Stimulated activated naive CD8-positive, alpha-beta T cell treated with anti-CD3 and anti-CD28 coated beads, Interleukin-15, Interleukin-2, amounts not matched to agents 100 ng/mL and 50 ng/mL, for 24 hours (primary cell): ENCODE results near the gene PTBP2.

Experiments used
- H3K27ac Mint-ChIP-seq: one replicate; pipeline ENCODE4 v1.8.0; 2021; ENCODE audit warnings: mild to moderate bottlenecking, mixed read lengths
- H3K27me3 Mint-ChIP-seq: one replicate; pipeline ENCODE4 v1.8.0; 2021; ENCODE audit warnings: mixed read lengths
- H3K36me3 Mint-ChIP-seq: one replicate; pipeline ENCODE4 v1.8.0; 2021; ENCODE audit warnings: low read depth, mixed read lengths
- H3K4me1 Mint-ChIP-seq: one replicate; pipeline ENCODE4 v1.8.0; 2021; ENCODE audit warnings: low read depth, mixed read lengths
- H3K4me3 Mint-ChIP-seq: one replicate; pipeline ENCODE4 v1.8.0; 2021; ENCODE audit warnings: mild to moderate bottlenecking, mixed read lengths
- H3K9me3 Mint-ChIP-seq: one replicate; pipeline ENCODE4 v1.8.0; 2021; ENCODE audit warnings: mixed read lengths

The PTBP2 gene

DNA sequence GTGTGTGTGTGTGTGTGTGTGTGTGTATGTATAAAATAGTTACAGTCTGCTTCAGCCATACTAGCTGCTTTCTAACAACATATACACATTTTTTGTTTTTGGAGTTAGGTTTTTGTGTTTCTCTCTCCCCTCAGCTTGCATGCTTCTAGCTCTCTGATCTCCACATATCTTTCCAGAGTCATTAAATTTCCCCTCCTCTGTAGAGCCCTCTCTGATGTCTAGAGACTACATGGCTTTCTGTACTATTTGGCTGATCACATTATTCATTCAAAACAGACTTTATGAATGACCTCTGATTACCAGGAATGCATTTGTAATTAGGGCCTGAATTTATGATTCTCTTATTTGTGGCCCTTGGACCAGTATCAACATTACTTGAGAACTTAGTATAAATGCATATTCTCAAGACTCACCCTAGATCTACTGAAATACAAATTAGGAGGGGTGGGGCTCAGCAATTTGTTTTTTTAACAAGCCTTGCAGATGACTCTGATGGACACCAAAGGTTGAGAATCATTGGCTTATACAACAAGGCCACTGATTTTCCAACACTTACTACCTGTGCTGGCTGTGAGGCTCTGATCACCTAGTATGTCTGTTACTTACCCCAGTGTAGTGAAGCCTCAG, 104.5 kb downstream of the PTBP2 start:
- Mint-ChIP-seq H3K27ac (no peak overlapping the region), H3K9me3 (no peaks in the 10 kb centered on the region), H3K4me3 (no peak overlapping the region), H3K27me3 (no peaks in the 10 kb centered on the region), H3K36me3 (peaks cover 11% of the 10 kb centered on the region), H3K4me1 (no peaks in the 10 kb centered on the region)

DNA sequence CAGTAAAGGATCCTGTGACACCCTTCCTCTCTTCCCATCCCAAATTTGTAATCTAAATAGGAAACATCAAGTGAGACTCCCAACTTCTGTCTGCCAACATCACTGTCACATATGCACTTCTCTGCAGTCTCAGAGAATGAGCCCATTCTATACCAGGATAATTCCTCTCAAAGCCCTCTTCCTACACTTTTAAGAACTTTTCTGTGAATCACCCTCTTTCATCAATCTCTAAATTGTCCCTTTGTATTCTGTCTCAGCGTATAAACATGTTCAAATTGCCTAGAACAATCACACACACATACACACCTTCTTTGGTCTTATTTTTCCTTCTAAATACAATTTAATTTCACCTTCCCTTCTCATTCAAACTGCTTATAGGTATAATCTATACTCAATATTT, 111.8 kb downstream of the PTBP2 start:
- Mint-ChIP-seq H3K4me3 (no peak overlapping the region), H3K9me3 (no peaks in the 10 kb centered on the region), H3K27ac (no peak overlapping the region), H3K27me3 (no peaks in the 10 kb centered on the region), H3K4me1 (no peaks in the 10 kb centered on the region), H3K36me3 (no peaks in the 10 kb centered on the region)

DNA sequence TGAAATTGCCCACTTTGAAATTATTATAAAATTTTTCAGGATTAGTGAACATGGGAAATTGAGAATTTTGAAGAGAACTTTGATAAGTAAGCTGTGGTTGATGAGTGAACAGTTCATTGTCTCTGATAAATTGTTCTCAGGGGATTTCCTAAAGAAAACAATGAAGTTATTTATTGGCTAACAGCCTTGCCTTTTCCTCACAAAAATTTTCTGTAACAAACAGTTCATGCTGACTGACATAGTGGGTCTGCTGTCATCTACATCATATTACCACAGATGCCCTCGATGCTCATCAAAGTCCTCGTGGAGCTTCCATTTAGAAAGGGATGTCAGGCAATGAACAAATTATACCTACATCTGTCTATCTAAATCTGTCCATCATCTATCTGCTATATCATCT, 113.4 kb downstream of the PTBP2 start:
- Mint-ChIP-seq H3K4me1 (no peaks in the 10 kb centered on the region), H3K27ac (no peak overlapping the region), H3K27me3 (no peaks in the 10 kb centered on the region), H3K9me3 (no peaks in the 10 kb centered on the region), H3K4me3 (no peak overlapping the region), H3K36me3 (no peaks in the 10 kb centered on the region)

DNA sequence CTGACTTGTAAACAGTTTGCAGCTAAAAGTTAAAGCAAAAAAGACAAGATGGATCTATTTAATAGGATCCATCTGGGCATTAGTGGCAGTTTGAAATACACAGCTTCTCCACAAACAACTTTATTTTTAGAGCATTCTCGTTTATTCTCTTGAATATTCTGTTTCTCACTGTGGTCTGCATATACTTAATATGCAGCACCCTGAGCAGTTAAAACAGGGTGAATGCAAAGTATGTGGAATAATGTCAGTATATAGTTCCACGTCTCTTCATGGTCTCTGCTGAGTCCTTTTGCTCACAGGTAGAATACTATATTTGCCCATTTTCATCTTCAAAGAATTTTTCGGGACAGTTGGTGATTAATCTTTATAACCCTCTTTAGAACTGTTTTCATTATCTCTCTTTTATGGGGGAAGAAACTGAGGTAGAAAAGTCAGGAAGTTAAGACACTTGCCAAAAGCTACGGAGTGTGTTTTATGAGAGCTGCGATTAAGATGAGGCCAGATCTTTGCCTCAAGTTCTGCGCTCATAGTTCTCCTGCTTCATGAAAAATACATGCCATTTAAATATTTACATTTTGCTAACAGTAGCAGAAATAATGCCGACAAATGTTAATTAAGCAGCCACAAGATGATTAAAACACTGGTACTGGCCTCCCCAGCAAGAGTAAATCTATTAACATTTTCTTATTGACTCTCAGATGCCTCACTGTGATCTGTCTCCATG, 115.6 kb downstream of the PTBP2 start:
- no peaks in the 10 kb centered on the region for H3K36me3 Mint-ChIP-seq
- H3K27ac Mint-ChIP-seq = no peak overlapping the region
- H3K27me3 Mint-ChIP-seq = no peaks in the 10 kb centered on the region
- H3K9me3 Mint-ChIP-seq = no peaks in the 10 kb centered on the region
- no peak overlapping the region for H3K4me3 Mint-ChIP-seq
- H3K4me1 Mint-ChIP-seq = no peaks in the 10 kb centered on the region

DNA sequence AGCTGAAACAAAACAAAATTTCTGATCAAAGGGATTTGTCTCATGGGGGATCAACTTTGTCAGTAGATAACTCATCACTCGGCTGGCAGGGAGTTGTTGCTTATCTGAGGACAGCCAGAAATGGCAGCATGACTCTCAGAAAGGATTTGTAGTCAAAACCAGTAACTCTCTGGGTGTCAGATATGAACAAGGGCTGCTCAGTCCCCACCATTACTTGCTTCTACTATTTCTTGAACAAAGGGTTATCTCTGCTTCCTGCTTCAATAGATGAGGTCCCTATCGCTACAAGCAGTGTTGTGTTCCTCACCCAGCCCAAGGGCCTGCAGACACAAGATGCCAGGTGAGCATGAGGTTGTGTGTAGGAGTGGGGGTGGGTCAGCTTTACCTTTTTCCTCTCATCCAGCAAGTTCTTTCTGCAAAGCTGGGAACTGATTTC, 116.2 kb downstream of the PTBP2 start:
- Mint-ChIP-seq H3K36me3 (no peaks in the 10 kb centered on the region), H3K27me3 (no peaks in the 10 kb centered on the region), H3K4me3 (no peak overlapping the region), H3K27ac (no peak overlapping the region), H3K4me1 (no peaks in the 10 kb centered on the region), H3K9me3 (no peaks in the 10 kb centered on the region)

DNA sequence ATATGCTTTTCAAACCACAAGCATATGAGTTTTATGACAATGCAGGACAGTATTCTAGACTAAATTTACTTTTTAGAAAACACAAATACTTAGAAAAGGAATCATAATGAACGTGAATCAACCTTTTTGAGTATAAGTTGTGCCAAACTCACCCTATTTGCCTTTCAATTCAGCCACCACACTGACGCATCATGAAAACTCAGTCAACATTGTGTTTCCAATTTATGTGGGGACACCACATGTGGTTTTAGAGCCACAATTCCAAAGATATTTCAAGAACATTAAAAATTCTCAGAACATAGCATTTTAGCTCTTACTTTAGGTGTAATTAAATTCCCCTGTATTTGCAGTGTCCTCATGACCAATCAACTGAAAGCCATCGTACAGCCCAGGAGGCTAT, 118.8 kb downstream of the PTBP2 start:
- no peaks in the 10 kb centered on the region for H3K36me3 Mint-ChIP-seq
- H3K4me3 Mint-ChIP-seq = no peak overlapping the region

DNA sequence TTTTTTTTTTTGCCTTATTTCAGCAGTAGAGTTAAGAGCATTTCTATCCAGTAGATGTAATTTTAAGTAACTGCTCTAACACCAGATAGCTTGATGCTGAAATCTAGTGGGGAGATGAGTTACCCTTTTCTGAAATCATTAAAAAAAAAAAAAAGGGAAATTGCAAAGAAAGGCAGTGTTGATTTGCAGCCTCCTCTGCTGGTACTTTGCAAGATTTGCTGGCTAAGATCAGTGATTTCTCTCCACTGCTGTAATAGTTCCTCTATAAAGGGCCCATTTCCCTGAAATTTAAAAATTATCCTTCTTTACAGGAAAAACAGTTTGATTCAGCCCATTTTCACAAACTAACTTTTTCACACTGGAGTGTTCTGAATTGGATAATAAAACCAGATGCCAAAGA, 120.6 kb downstream of the PTBP2 start:
- no peak overlapping the region for H3K27ac Mint-ChIP-seq
- H3K4me3 Mint-ChIP-seq = no peak overlapping the region
- H3K27me3 Mint-ChIP-seq = no peaks in the 10 kb centered on the region
- H3K4me1 Mint-ChIP-seq = no peaks in the 10 kb centered on the region
- no peaks in the 10 kb centered on the region for H3K9me3 Mint-ChIP-seq
- no peaks in the 10 kb centered on the region for H3K36me3 Mint-ChIP-seq

More for the DNA sequence above, 118.8 kb downstream of the PTBP2 start:
- Mint-ChIP-seq H3K27ac (no peak overlapping the region), H3K4me1 (no peaks in the 10 kb centered on the region), H3K27me3 (no peaks in the 10 kb centered on the region), H3K9me3 (no peaks in the 10 kb centered on the region)

DNA sequence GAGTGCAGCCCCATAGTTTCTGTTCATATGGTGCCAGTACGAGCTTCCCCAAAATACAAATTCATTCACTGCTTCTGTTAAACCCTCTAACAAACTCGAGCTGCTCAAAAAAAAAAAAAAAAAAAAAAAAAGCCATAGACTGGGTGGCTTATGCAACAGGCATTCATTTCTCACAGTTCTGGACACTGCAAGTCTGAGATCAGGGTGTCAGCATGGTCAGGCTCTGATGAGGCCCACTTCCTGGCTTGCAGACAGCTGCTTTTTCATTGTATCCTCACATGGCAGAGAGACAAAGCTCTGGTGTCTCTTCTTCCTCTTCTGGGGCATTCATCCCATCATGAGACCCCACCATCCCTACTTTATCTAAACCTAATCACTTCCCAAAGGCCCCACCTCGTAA, 121.6 kb downstream of the PTBP2 start:
- Mint-ChIP-seq H3K36me3 (no peaks in the 10 kb centered on the region), H3K4me1 (no peaks in the 10 kb centered on the region), H3K4me3 (no peak overlapping the region), H3K9me3 (no peaks in the 10 kb centered on the region), H3K27me3 (no peaks in the 10 kb centered on the region), H3K27ac (no peak overlapping the region)

DNA sequence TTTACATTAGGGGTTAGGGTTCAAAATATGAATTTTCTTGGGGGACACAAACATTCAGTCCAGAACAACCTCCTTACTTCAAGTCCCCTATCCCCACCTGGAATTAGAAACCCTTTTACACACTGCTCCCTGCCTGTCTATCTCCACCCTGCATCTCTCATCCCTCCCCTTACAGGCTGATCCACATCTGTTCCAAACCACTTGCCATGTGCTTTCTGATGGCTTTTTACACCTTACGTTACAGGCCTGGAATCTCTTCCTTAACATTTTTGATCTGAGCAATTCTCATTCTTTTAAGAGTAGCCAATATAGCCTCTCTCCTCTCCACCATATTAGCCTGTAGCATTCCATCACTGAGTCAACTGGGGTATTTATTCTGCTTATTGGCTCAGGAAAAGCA, 122.0 kb downstream of the PTBP2 start:
- Mint-ChIP-seq H3K27ac (no peak overlapping the region), H3K4me1 (no peaks in the 10 kb centered on the region), H3K4me3 (no peak overlapping the region), H3K36me3 (no peaks in the 10 kb centered on the region), H3K9me3 (no peaks in the 10 kb centered on the region), H3K27me3 (no peaks in the 10 kb centered on the region)

DNA sequence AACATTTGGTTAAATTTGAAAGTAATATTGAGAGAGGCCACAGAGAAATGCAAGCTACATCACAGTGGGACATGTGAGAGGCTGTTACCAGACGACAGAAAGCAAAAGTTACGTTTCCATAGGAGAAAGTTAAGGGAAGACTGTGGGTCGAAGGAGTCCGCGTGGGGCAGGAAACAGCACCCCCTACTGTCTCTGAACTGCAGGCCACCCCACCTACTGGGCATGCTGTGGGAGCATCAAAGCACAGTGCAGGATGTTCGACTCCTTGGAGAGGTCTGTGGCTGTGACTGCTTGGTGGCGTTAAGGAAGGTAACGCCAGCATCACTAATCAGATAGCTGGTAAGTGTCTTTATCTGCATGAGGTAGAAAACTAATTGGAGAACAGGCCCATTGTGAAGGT, 123.9 kb downstream of the PTBP2 start:
- H3K27ac Mint-ChIP-seq = no peak overlapping the region
- H3K36me3 Mint-ChIP-seq = no peaks in the 10 kb centered on the region
- no peaks in the 10 kb centered on the region for H3K27me3 Mint-ChIP-seq
- no peaks in the 10 kb centered on the region for H3K4me1 Mint-ChIP-seq
- H3K9me3 Mint-ChIP-seq = no peaks in the 10 kb centered on the region
- no peak overlapping the region for H3K4me3 Mint-ChIP-seq

DNA sequence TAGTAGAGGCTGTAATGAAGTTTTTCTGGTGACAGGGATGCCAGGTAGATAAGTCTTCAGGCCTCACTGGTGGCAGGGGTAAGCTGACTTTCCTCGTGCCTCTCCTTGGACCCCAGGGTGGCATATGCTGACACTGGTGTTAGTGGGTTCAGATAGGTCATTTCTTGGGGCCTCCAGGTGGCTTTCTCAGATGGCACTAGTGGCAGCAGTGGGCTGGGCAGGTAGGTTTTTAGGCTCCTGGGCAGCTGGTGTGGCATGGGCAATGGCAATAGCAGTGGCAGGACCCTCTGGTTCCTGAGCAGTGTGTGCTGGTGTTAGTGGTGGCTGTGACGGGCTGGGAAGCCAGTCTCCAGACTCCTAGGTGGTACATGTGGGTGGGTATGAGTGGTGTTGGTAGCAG, 140.3 kb downstream of the PTBP2 start:
- Mint-ChIP-seq H3K4me1 (no peaks in the 10 kb centered on the region), H3K4me3 (no peak overlapping the region), H3K27ac (no peak overlapping the region), H3K27me3 (peaks cover 8% of the 10 kb centered on the region), H3K36me3 (no peaks in the 10 kb centered on the region), H3K9me3 (peaks cover 11% of the 10 kb centered on the region)

DNA sequence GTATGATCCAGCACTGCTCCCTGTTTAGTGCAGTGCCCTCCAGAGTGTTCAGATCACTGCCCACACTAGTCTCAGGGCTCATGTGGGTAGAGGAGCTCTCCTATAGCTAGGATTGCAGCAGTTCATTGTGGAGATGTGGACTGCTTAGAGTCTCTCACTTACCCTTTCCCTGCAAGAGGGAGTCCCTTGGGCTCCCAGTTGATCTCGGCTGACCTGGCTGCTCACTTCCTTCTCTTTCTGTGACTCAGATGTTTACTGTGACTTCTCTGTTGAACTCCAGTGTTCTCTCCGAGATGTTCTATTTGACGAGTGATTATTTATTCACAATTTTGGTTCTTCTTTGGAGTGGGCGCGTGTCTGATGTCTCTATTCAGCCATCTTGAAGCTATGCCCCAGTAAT, 141.9 kb downstream of the PTBP2 start:
- Mint-ChIP-seq H3K27me3 (peaks cover 8% of the 10 kb centered on the region), H3K4me3 (no peak overlapping the region)

More for the DNA sequence above, 141.9 kb downstream of the PTBP2 start:
- H3K9me3 Mint-ChIP-seq = peaks cover 7% of the 10 kb centered on the region
- H3K36me3 Mint-ChIP-seq = no peaks in the 10 kb centered on the region
- no peaks in the 10 kb centered on the region for H3K4me1 Mint-ChIP-seq
- H3K27ac Mint-ChIP-seq = no peak overlapping the region
